GM10266 (cell line): ENCODE data around the gene GSX2.

Experiments used
- DNase-seq: peaks from one replicate; pipeline ENCODE4 v3.0.0; 2012; ENCODE audit errors: extremely low spot score
- TF ChIP-seq, protein P1 (sequence below): IDR thresholded peaks from 2 replicates; pipeline ENCODE4 v1.5.1; 2012; ENCODE audit warnings: mild to moderate bottlenecking, low read depth; ENCODE audit not compliant: control insufficient read depth, insufficient read depth; ENCODE audit errors: missing control alignments

The GSX2 gene

DNA sequence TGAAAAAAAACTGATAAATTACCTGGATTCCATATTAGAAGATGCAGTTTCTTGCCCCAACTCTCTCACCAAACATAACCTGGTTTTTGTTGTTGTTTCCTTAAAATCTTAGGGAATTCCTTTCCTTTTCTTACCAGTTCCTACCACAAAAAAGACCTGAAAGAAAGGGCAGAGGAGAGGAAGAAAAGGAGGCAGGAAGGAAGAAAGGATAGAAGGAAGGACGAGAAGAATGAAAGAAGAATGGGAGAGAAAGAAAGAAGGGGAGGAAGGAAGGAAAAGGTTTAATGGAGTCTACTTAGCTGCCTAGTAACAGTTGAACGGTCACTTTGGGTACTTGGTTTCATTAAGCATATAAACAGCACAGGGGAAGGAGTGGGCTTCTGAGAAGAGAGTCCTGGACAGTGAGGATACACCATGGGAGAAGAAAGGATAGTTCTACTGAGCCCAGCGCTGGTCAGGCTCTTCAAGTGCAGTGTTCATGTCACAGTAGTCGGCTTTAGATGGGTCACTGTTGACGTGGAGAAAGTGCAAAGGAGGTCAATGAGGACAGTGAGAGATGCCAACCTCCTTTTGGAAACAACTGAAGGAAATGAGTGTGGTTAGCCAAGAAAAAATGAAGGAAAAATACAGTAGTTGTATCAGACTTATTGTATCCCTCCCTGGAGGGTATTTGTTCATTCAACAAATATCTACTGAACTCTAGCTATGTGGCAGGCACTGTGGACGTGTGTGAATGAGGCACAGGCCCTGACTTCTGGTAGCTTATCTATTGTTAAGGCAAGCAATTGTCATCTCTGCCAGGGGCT lies 34.5 kb upstream of the GSX2 start:
- TF ChIP-seq, protein P1, sequence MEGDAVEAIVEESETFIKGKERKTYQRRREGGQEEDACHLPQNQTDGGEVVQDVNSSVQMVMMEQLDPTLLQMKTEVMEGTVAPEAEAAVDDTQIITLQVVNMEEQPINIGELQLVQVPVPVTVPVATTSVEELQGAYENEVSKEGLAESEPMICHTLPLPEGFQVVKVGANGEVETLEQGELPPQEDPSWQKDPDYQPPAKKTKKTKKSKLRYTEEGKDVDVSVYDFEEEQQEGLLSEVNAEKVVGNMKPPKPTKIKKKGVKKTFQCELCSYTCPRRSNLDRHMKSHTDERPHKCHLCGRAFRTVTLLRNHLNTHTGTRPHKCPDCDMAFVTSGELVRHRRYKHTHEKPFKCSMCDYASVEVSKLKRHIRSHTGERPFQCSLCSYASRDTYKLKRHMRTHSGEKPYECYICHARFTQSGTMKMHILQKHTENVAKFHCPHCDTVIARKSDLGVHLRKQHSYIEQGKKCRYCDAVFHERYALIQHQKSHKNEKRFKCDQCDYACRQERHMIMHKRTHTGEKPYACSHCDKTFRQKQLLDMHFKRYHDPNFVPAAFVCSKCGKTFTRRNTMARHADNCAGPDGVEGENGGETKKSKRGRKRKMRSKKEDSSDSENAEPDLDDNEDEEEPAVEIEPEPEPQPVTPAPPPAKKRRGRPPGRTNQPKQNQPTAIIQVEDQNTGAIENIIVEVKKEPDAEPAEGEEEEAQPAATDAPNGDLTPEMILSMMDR = no peak

DNA sequence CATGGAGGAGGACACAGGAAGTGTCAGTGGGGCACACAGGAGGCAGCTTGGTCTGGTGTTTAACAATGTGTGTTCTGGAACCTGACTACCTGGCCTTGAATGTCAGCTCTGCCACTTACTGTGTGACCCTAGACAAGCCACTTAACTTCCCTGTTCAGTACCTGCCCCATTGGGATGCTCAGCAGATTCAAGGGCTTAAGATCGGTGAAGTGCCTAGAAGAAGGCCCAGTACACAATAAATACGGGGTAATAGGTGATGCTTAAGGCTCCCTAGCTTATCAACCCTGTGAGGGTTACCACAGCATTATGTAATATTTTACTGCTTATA lies 33.9 kb upstream of the GSX2 start:
- no peak for DNase-seq
- TF ChIP-seq, protein P1 = no peak

More for the DNA sequence above, 34.5 kb upstream of the GSX2 start:
- no peak for DNase-seq

DNA sequence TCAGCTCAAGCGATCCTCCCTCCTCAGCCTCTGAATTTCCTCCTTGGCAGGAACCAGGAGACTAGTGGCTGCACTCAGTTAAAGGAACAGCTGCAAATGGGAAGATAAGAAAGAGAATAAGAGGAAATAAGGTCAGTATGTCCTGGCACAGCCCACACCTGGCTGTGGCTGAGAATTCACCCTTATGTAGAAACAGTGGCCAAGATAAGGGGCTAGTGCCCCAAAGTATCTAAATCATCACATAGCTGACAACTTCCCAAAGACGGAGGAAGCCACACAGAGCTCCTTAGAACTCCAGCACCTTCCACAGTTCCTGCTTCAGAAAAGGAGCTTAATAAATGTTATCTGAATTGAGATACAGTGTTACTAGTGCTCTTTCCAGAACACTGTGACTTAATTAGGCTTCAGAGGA lies 33.2 kb upstream of the GSX2 start:
- TF ChIP-seq, protein P1 = no peak
- no peak for DNase-seq

DNA sequence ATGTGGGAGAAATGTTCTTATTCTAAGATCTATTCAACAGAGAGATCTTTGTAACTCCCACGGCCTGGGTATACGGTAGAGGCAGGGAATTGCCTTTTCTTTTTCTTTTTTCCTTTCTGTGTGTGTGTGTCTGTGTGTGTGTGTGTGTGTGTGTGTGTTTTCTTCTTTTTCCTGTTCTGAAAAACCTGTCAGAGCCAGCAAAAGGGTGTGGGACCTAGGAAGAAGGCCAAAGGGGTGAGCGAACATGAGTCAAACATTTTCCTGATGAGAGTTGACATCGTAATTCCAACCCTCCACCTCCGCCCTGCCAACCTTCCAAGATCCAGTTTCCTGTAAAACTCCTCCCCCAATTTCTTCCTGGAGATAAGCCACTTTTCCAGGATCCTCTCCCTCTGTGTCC lies 32.8 kb upstream of the GSX2 start:
- no peak for DNase-seq

DNA sequence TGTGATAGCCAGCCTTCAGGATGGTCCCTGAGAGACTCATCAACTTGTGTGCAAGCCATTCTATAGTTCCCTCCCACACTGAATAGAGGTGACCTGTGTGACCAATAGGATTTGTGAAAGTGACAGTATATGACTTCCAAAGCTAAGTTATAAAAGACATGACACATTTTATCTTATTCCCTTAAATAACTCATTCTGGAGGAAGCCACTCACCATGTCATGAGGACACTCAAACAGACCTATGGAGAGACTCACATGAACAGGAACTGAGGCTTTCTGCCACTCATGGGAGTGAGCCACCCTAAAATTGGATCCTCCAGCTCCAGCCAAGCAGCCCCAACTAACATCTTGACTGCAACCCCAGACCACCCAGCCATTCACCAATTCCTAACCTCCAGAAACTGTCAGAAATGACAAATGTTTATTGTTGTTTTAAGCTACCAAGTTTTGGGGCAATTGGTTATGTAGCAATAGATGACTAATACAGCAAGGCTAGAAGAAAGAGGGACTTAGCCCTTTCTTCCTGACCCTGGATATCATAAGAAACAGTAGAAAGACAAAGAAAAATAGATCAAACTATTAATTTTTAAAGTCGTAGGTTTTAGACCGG lies 26.6 kb upstream of the GSX2 start:
- TF ChIP-seq, protein P1 = no peak
- no peak for DNase-seq

More for the DNA sequence above, 32.8 kb upstream of the GSX2 start:
- TF ChIP-seq, protein P1 = no peak

DNA sequence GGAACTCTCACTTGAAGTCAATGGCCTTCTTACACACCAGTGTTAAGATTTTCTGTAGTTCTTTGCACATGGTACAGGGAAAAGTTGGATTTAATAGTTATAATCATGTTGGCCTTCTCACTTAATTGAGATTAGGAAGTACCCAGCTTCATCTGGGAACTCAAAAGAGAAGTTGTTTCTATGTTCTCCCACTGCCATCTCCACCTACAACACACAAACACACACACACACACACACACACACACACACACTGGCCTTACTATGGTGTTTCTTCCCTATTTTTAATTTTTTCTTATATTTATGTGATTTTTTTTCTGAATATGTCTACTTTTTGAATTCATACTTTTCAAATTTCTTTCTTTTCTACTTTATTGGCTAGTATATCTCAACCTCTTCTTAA lies 25.6 kb upstream of the GSX2 start:
- TF ChIP-seq, protein P1 = no peak
- DNase-seq = no peak

DNA sequence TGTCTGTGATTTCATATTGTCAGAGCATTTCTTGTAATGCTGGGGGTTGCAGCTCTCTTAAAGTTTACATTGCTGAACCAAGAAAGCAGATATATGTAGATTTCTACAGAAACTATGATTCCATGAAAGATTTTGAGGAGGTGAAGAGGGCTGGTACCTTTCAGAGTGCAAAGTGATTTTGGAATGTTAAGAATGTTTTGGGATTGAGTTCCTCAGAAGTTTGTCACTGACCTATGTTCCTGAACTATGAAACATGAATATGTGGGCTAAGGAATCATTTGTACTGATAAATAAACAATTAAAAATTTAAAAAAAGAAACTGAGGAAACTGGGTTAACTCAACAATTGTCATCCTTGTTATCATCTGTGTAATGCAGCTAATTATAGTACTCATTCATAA lies 23.3 kb upstream of the GSX2 start:
- TF ChIP-seq, protein P1 = no peak
- no peak for DNase-seq
